Gastrocnemius medialis (tissue), 4 donors: ENCODE measurements around the gene MEPCE.

Source experiments
- CTCF ChIP-seq, 5 experiments: fragments of 450-650 bp in 3 of 5; fragments of 200-600 bp in 2 of 5; sonication (generic) in 2 of 5; IDR thresholded peaks in 4 of 5; conservative IDR thresholded peaks in 1 of 5; 1 replicate in 4 of 5; 2 replicates in 1 of 5; pipeline ENCODE4 v1.5.1; 2016 to 2019; ENCODE audit warnings: antibody characterized with exemption in 5 of 5, mild to moderate bottlenecking in 3 of 5, moderate library complexity in 3 of 5
- POLR2A ChIP-seq, 2 donors: fragments of 450-650 bp; IDR thresholded peaks; one replicate each; pipeline ENCODE4 v1.6.1; 2017; ENCODE audit warnings: antibody characterized with exemption in 2 of 2, mild to moderate bottlenecking in 2 of 2, moderate library complexity in 2 of 2

- TF ChIP-seq CTCF (IDR thresholded peaks at IDR 0.05 in 4 of 5, conservative IDR thresholded peaks at IDR 0.05 in 1 of 5) (no peak), POLR2A (IDR thresholded peaks at IDR 0.05) (no peak)
Measured at GRCh38 chr7:100411101-100411500, 18.5 kb upstream of the MEPCE start.
